DOHH2 (cell line): Measurements from ENCODE around the gene SPG7.

Experiments
- H3F3A ChIP-seq: fragments of 200-600 bp; sonication (generic), shearing (Covaris generic); 2 replicates; pipeline ENCODE4 v1.6.0; 2016; ENCODE audit warnings: antibody characterized with exemption, mild to moderate bottlenecking; ENCODE audit not compliant: control insufficient read depth, insufficient read depth
- H3K27ac ChIP-seq: fragments of 200-600 bp; sonication (generic); 2 replicates; pipeline ENCODE4 v1.5.1; 2014; ENCODE audit warnings: low read depth, mild to moderate bottlenecking, low read length, moderate library complexity
- H3K27me3 ChIP-seq: fragments of 200-600 bp; sonication (generic); 2 replicates; pipeline ENCODE4 v1.6.1; 2014; ENCODE audit warnings: mild to moderate bottlenecking, low read length, mixed read lengths; ENCODE audit not compliant: control insufficient read depth
- H3K36me3 ChIP-seq: fragments of 200-600 bp; sonication (generic); 2 replicates; pipeline ENCODE4 v1.6.1; 2014; ENCODE audit warnings: mild to moderate bottlenecking, low read length, moderate library complexity, mixed read lengths; ENCODE audit not compliant: control insufficient read depth
- H3K4me1 ChIP-seq: fragments of 200-600 bp; sonication (generic); 2 replicates; pipeline ENCODE4 v1.6.1; 2014; ENCODE audit warnings: mild to moderate bottlenecking, low read length, mixed read lengths; ENCODE audit not compliant: control insufficient read depth
- H3K4me2 ChIP-seq: fragments of 200-600 bp; sonication (generic); 2 replicates; pipeline ENCODE4 v1.6.0; 2014; ENCODE audit warnings: mild to moderate bottlenecking, low read length, moderate library complexity
- H3K4me3 ChIP-seq: fragments of 200-600 bp; sonication (generic); 2 replicates; pipeline ENCODE4 v1.5.1; 2014; ENCODE audit warnings: mild to moderate bottlenecking, low read length, mixed read lengths
- H3K79me2 ChIP-seq: fragments of 200-600 bp; sonication (generic); 2 replicates; pipeline ENCODE4 v1.6.1; 2014; ENCODE audit warnings: mild to moderate bottlenecking, low read length, mixed read lengths; ENCODE audit not compliant: control insufficient read depth
- H3K9me2 ChIP-seq: fragments of 200-600 bp; sonication (generic); replicated peaks from 2 replicates; pipeline ENCODE4 v1.6.1; 2014; ENCODE audit warnings: mild to moderate bottlenecking, low read length, mixed read lengths; ENCODE audit not compliant: control insufficient read depth
- H3K9me3 ChIP-seq: fragments of 200-600 bp; sonication (generic); 2 replicates; pipeline ENCODE4 v1.6.1; 2014; ENCODE audit warnings: antibody characterized with exemption, low read length, mixed read lengths; ENCODE audit not compliant: control insufficient read depth, insufficient read depth
- H4K20me1 ChIP-seq: fragments of 200-600 bp; sonication (generic); 2 replicates; pipeline ENCODE4 v1.6.0; 2014; ENCODE audit warnings: low read depth, mild to moderate bottlenecking, antibody characterized with exemption, low read length, moderate library complexity; ENCODE audit not compliant: control insufficient read depth, insufficient read depth
- CTCF ChIP-seq: fragments of 200-600 bp; sonication (generic); IDR thresholded peaks from one replicate; pipeline ENCODE4 v1.5.1; 2014; ENCODE audit warnings: antibody characterized with exemption, mild to moderate bottlenecking, low read depth, low read length; ENCODE audit not compliant: poor library complexity, severe bottlenecking
- EZH2phosphoT487 ChIP-seq: fragments of 200-600 bp; sonication (generic); IDR thresholded peaks from 2 replicates; pipeline ENCODE4 v1.6.1; 2017; ENCODE audit warnings: borderline replicate concordance, mild to moderate bottlenecking, antibody characterized with exemption, low read length, moderate library complexity, mixed read lengths

Gene SPG7

GRCh38 chr16:89545831-89546574 lies 37.8 kb downstream of the SPG7 start:
- no peaks in the 10 kb centered on the region for H3K9me2 ChIP-seq
- H3F3A ChIP-seq = no peaks in the 10 kb centered on the region
- H3K4me3 ChIP-seq = no peak overlapping the region
- no peak for TF ChIP-seq CTCF
- TF ChIP-seq EZH2phosphoT487 = no peak
- H3K4me2 ChIP-seq = no peak overlapping the region
- no peaks in the 10 kb centered on the region for H3K9me3 ChIP-seq
- no peak overlapping the region for H3K27ac ChIP-seq
- no peaks in the 10 kb centered on the region for H4K20me1 ChIP-seq
- H3K79me2 ChIP-seq = no peaks in the 10 kb centered on the region
- peaks cover 42% of the 10 kb centered on the region for H3K36me3 ChIP-seq
- peaks cover 7% of the 10 kb centered on the region for H3K4me1 ChIP-seq
- no peaks in the 10 kb centered on the region for H3K27me3 ChIP-seq

- H3K36me3 ChIP-seq = peaks cover 44% of the 10 kb centered on the region
- no peaks in the 10 kb centered on the region for H3K9me2 ChIP-seq
- no peak overlapping the region for H3K27ac ChIP-seq
Observed at GRCh38 chr16:89546781-89547180, 38.6 kb downstream of the SPG7 start.

DNA sequence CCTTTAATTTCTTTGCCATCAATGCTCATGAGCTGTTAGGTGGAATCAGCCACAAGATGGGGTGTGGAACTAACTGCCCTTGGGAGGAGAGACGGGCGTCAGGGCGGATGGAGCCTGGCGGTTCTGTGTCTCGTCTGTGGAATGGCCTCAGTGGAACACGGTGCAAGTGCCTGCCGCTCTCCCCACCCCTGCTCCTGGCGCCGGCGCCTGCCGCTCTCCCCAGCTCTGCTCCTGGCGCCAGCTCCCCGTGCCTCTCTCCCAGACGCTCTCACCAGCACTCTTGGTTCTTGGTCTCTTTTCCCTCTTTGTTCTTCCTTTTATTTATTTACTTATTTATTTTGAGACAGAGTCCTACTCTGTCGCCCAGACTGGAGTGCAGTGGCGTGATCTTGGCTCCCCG lies 39.1 kb downstream of the SPG7 start:
- Histone ChIP-seq H3K4me1 (peaks cover 7% of the 10 kb centered on the region), H3K9me2 (no peaks in the 10 kb centered on the region), H3K27me3 (no peaks in the 10 kb centered on the region), H3K27ac (no peak overlapping the region), H3K36me3 (peaks cover 44% of the 10 kb centered on the region), H3K4me3 (no peak overlapping the region), H3F3A (no peaks in the 10 kb centered on the region), H3K9me3 (no peaks in the 10 kb centered on the region), H4K20me1 (no peaks in the 10 kb centered on the region), H3K79me2 (no peaks in the 10 kb centered on the region), H3K4me2 (no peak overlapping the region)
- TF ChIP-seq CTCF = no peak
- TF ChIP-seq EZH2phosphoT487 = no peak

More at GRCh38 chr16:89546781-89547180, 38.6 kb downstream of the SPG7 start:
- no peak for TF ChIP-seq EZH2phosphoT487
- TF ChIP-seq CTCF = no peak
- Histone ChIP-seq H3K27me3 (no peaks in the 10 kb centered on the region), H3K9me3 (no peaks in the 10 kb centered on the region), H4K20me1 (no peaks in the 10 kb centered on the region), H3K4me1 (peaks cover 7% of the 10 kb centered on the region), H3F3A (no peaks in the 10 kb centered on the region), H3K79me2 (no peaks in the 10 kb centered on the region), H3K4me2 (no peak overlapping the region), H3K4me3 (no peak overlapping the region)
